Breast epithelium (tissue), 4 donors: ENCODE data around the gene MIA3. TPM values are rescaled to one million over a fixed set of nuclear protein-coding genes. Genes with fewer than 3 reads are reported as not detected.

Experiments used
- DNase-seq, 2 donors: peaks; one replicate each; pipeline ENCODE4 v3.0.0-alpha.2; 2019; ENCODE audit warnings: low spot score in 2 of 2
- H3K27ac ChIP-seq, 2 donors: fragments of 200-600 bp; sonication (generic) in 1 of 2; one replicate each; pipeline ENCODE4 v1.5.1; 2016 to 2019; ENCODE audit warnings: mild to moderate bottlenecking in 1 of 2
- H3K27me3 ChIP-seq, 2 donors: fragments of 200-600 bp; sonication (generic) in 1 of 2; one replicate each; pipeline versions ENCODE4 v1.5.1 to v1.6.0; 2017 to 2019; ENCODE audit warnings: control low read depth in 1 of 2, mild to moderate bottlenecking in 1 of 2
- H3K36me3 ChIP-seq: fragments of 200-600 bp; one replicate; pipeline ENCODE4 v1.5.1; 2019
- H3K4me1 ChIP-seq, 2 donors: fragments of 200-600 bp; sonication (generic); one replicate each; pipeline ENCODE4 v1.5.1; 2016 to 2019; ENCODE audit warnings: control low read depth in 1 of 2
- H3K4me3 ChIP-seq, 3 donors: fragments of 200-600 bp; sonication (generic); 1 replicate in 2 of 3; 2 replicates in 1 of 3; pipeline ENCODE4 v1.5.1; 2016 to 2019; ENCODE audit warnings: mild to moderate bottlenecking in 3 of 3, moderate library complexity in 2 of 3
- H3K9me3 ChIP-seq, 2 donors: fragments of 200-600 bp; sonication (generic) in 1 of 2; one replicate each; pipeline ENCODE4 v1.5.1; 2016 to 2019; ENCODE audit warnings: control low read depth in 1 of 2
- POLR2A ChIP-seq: fragments of 450-650 bp; IDR thresholded peaks from one replicate; pipeline ENCODE4 v1.6.1; 2016; ENCODE audit warnings: antibody characterized with exemption, mild to moderate bottlenecking, moderate library complexity
- POLR2AphosphoS5 ChIP-seq, 3 donors: sonication (generic); formaldehyde crosslinking; IDR thresholded peaks; one replicate each; pipeline ENCODE4 v1.6.1; 2017; ENCODE audit warnings: antibody characterized with exemption in 3 of 3
- intact Hi-C: fragments of 100-400 bp; cut with DNase I; formaldehyde crosslinking; loops from one replicate; pipeline ENCODE4 v1.15.1; 2023; ENCODE audit warnings: low total_unique reads
- total RNA-seq, 3 donors: library from RNA; depleted of rRNA; stranded (reverse); fragments of >200 nt; gene quantifications; one replicate each; pipeline ENCODE4 v1.1.0, GENCODE V29; 2016
- TF ChIP-seq, protein P1 (sequence below), 3 donors: fragments of 450-650 bp; IDR thresholded peaks; one replicate each; pipeline ENCODE4 v1.5.1; 2016 to 2017; ENCODE audit warnings: antibody characterized with exemption in 3 of 3, mild to moderate bottlenecking in 3 of 3, moderate library complexity in 3 of 3

The MIA3 gene
- total RNA-seq, 3 donors from 2014 or later = 54.4 to 101 (median 55.7) TPM

GRCh38 chr1:222652676-222653075, 34.8 kb downstream of the MIA3 start:
- no peak for TF ChIP-seq POLR2A
- TF ChIP-seq, protein P1, sequence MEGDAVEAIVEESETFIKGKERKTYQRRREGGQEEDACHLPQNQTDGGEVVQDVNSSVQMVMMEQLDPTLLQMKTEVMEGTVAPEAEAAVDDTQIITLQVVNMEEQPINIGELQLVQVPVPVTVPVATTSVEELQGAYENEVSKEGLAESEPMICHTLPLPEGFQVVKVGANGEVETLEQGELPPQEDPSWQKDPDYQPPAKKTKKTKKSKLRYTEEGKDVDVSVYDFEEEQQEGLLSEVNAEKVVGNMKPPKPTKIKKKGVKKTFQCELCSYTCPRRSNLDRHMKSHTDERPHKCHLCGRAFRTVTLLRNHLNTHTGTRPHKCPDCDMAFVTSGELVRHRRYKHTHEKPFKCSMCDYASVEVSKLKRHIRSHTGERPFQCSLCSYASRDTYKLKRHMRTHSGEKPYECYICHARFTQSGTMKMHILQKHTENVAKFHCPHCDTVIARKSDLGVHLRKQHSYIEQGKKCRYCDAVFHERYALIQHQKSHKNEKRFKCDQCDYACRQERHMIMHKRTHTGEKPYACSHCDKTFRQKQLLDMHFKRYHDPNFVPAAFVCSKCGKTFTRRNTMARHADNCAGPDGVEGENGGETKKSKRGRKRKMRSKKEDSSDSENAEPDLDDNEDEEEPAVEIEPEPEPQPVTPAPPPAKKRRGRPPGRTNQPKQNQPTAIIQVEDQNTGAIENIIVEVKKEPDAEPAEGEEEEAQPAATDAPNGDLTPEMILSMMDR (IDR thresholded peaks at IDR 0.05) = no peak
- no peak for TF ChIP-seq POLR2AphosphoS5 (IDR thresholded peaks at IDR 0.05)
- Histone ChIP-seq H3K9me3 (no peaks in the 10 kb centered on the region), H3K27me3 (no peaks in the 10 kb centered on the region), H3K36me3 (peaks cover 10% of the 10 kb centered on the region), H3K4me3 (no peak overlapping the region), H3K4me1 (no peaks in the 10 kb centered on the region), H3K27ac (no peak overlapping the region)
- DNase-seq = no peak
- intact Hi-C loops = loop anchor here (10.0 kb wide), 1 partner anchor 568 kb away; no protein-coding TSS in a partner anchor

DNA sequence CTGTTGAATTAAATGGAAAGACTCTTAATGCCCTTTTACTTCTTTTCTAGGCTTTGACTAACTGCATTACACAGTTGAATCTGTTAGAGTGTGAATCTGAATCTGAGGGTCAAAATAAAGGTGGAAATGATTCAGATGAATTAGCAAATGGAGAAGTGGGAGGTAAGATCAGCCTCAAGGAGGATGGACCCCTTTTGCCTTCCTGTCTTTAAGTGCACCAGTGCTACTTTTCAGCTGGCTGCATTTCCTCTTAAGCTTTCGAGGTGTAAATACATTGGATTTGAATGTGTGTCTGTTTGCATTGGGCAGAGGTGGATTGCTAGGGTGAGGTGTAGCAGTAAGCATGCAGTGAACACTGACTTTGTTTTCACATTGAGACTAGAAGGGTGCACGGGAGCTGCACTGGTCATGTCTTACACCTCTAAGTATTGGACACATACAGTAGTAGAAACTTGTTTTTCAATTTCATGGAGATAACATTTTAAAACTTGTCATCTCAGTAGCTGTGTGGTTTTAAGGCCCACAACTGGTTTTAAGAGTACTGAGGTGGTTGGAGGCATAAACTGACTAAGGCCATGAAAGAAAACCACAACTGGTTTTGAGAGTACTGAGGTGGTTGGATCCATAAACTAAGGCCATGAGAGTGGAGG, 35.4 kb downstream of the MIA3 start:
- TF ChIP-seq, protein P1 (IDR thresholded peaks at IDR 0.05) = no peak
- TF ChIP-seq POLR2A (no peak), POLR2AphosphoS5 (IDR thresholded peaks at IDR 0.05) (no peak)
- no peak overlapping the region for H3K27ac ChIP-seq
- H3K36me3 ChIP-seq = peaks cover 13% of the 10 kb centered on the region
- H3K9me3 ChIP-seq = no peaks in the 10 kb centered on the region
- no peaks in the 10 kb centered on the region for H3K4me1 ChIP-seq
- no peak overlapping the region for H3K4me3 ChIP-seq
- intact Hi-C loops = loop anchor here (10.0 kb wide), 1 partner anchor 569 kb away; no protein-coding TSS in a partner anchor
- DNase-seq = no peak
- no peaks in the 10 kb centered on the region for H3K27me3 ChIP-seq

- Histone ChIP-seq H3K27me3 (no peaks in the 10 kb centered on the region), H3K4me3 (no peak overlapping the region), H3K27ac (no peak overlapping the region), H3K36me3 (peaks cover 20% of the 10 kb centered on the region), H3K4me1 (no peaks in the 10 kb centered on the region), H3K9me3 (no peaks in the 10 kb centered on the region)
- intact Hi-C loops = loop anchor here (10.0 kb wide), 1 partner anchor 570 kb away; no protein-coding TSS in a partner anchor
- TF ChIP-seq, protein P1 (IDR thresholded peaks at IDR 0.05) = no peak
- TF ChIP-seq POLR2A (no peak), POLR2AphosphoS5 (IDR thresholded peaks at IDR 0.05) (no peak)
- no peak for DNase-seq
Measured at GRCh38 chr1:222654849-222655248, 37.0 kb downstream of the MIA3 start.

- TF ChIP-seq, protein P1 (IDR thresholded peaks at IDR 0.05) = no peak
- no peak for TF ChIP-seq POLR2A
- no peak for TF ChIP-seq POLR2AphosphoS5 (IDR thresholded peaks at IDR 0.05)
- H3K4me1 ChIP-seq = no peaks in the 10 kb centered on the region
- intact Hi-C loops = loop anchor here (10.0 kb wide), 1 partner anchor 572 kb away; no protein-coding TSS in a partner anchor
- no peak overlapping the region for H3K27ac ChIP-seq
- H3K36me3 ChIP-seq = peaks cover 20% of the 10 kb centered on the region
- DNase-seq = no peak
- no peak overlapping the region for H3K4me3 ChIP-seq
- no peaks in the 10 kb centered on the region for H3K27me3 ChIP-seq
- H3K9me3 ChIP-seq = no peaks in the 10 kb centered on the region
Measured at GRCh38 chr1:222656391-222657155, 38.7 kb downstream of the MIA3 start.

GRCh38 chr1:222657899-222658298, 40.0 kb downstream of the MIA3 start:
- Histone ChIP-seq H3K4me3 (no peak overlapping the region), H3K36me3 (peaks cover 13% of the 10 kb centered on the region), H3K27me3 (no peaks in the 10 kb centered on the region), H3K27ac (no peak overlapping the region), H3K9me3 (no peaks in the 10 kb centered on the region), H3K4me1 (no peaks in the 10 kb centered on the region)
- no peak for DNase-seq
- intact Hi-C loops = loop anchor here (10.0 kb wide), 1 partner anchor 573 kb away; no protein-coding TSS in a partner anchor
- TF ChIP-seq POLR2AphosphoS5 (IDR thresholded peaks at IDR 0.05) (no peak), POLR2A (no peak)
- TF ChIP-seq, protein P1 (IDR thresholded peaks at IDR 0.05) = no peak
